LNCAP (cell line): Measurements from ENCODE around the gene SAMD15.

Experiments used
- CTCF ChIP-seq: fragments of 450-650 bp; IDR thresholded peaks from 2 replicates; pipeline ENCODE4 v1.5.1; 2017; ENCODE audit warnings: mild to moderate bottlenecking

Gene SAMD15

GRCh38 chr14:77376771-77377501, at the start of gene SAMD15, which contains the start of gene TMED8:
SAMD15 (plus strand) TSS chr14:77377379; CDS start chr14:77377419, 40 bp downstream.
TMED8 (minus strand) TSS chr14:77377094; CDS start chr14:77377053, 41 bp downstream.
- TF ChIP-seq CTCF: peak; percentile 30; the same call in 1 of the 2 replicates

GRCh38 chr14:77329872-77330271, 47.3 kb upstream of the SAMD15 start:
- no peak for TF ChIP-seq CTCF

- TF ChIP-seq CTCF: no peak
Measured at GRCh38 chr14:77335576-77335975, 41.6 kb upstream of the SAMD15 start.

GRCh38 chr14:77337880-77338279, 39.3 kb upstream of the SAMD15 start:
- no peak for TF ChIP-seq CTCF

GRCh38 chr14:77338302-77338701, 38.9 kb upstream of the SAMD15 start:
- no peak for TF ChIP-seq CTCF

GRCh38 chr14:77339407-77339806, 37.8 kb upstream of the SAMD15 start:
- no peak for TF ChIP-seq CTCF

GRCh38 chr14:77340389-77340788, 36.8 kb upstream of the SAMD15 start:
- TF ChIP-seq CTCF: no peak
